BJ (cell line): ENCODE measurements around the gene ZMYM5. TPM values are rescaled to one million over a fixed set of nuclear protein-coding genes. Genes with fewer than 3 reads are reported as not detected.
"Not testable (repeated sequence)": the region's sequence is repeated elsewhere in the genome, so short reads cannot be mapped to it uniquely, and the experiment has no call there.

Experiments used
- CTCF ChIA-PET: fragments of 350-600 bp; formaldehyde crosslinking; extraction: SDS; loops from one replicate; lab custom pipeline; 2021; ENCODE audit warnings: antibody characterized with exemption, inconsistent platforms; lab: Yijun Ruan, JAX
- POLR2A ChIA-PET: fragments of 300-600 bp; sonication (Branson Sonifier 250); formaldehyde crosslinking; extraction: SDS; loops from one replicate; lab custom pipeline; 2021; ENCODE audit warnings: antibody characterized with exemption; lab: Charles Lee
- DNase-seq: peaks from one replicate; pipeline ENCODE4 v3.0.0-alpha.2; 2011; ENCODE audit warnings: low read depth
- H3K27me3 ChIP-seq: 2 replicates; pipeline ENCODE4 v1.6.0; 2011; ENCODE audit warnings: low read length; ENCODE audit not compliant: control insufficient read depth, insufficient read depth
- H3K36me3 ChIP-seq: 2 replicates; pipeline ENCODE4 v1.5.1; 2011; ENCODE audit warnings: low read length; ENCODE audit not compliant: control insufficient read depth, insufficient read depth
- H3K4me3 ChIP-seq: 2 replicates; pipeline ENCODE4 v1.5.1; 2011; ENCODE audit warnings: low read depth, mild to moderate bottlenecking, control low read depth, low read length
- polyA plus RNA-seq: library from polyadenylated mRNA; depleted of rRNA; stranded (reverse); fragments of >200 nt; gene quantifications from 2 replicates; pipeline ENCODE4 v1.2.3, GENCODE V29; 2011
- TF ChIP-seq, protein P1 (sequence below): IDR thresholded peaks from 2 replicates; pipeline ENCODE4 v1.5.1; 2011; ENCODE audit warnings: low read depth, mild to moderate bottlenecking, control low read depth, inconsistent platforms, low read length, moderate library complexity; ENCODE audit not compliant: insufficient read depth

ZMYM5 gene
- polyA plus RNA-seq, 1 experiment, result 4.6 TPM

DNA sequence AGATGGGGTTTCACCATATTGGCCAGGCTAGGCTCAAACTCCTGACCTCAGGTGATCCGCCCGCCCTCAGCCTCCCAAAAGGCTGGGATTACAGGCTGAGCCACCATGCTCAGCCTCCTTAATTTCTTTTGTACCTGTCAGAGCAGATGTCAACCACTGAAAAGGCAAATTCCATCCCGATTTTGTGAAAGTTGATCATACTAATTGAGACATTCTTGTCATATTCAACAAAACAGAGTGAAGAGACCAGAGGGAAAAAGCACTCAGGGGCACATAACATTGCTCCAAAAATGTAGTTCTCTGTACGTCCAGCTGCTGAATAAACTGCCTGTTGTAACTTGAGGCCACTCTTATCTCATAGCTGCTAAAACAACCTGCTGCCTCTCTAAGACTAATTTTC, 53.3 kb downstream of the ZMYM5 start:
- CTCF ChIA-PET, result interaction anchor here (0.6 to 0.9 kb wide), 2 partner anchors 15 to 190 kb away, joined by 3 to 6 read pairs; no protein-coding TSS in a partner anchor
- Histone ChIP-seq H3K4me3 (no peak overlapping the region), H3K27me3 (no peaks in the 10 kb centered on the region), H3K36me3 (no peaks in the 10 kb centered on the region)
- no peak for DNase-seq
- POLR2A ChIA-PET, result no interaction called here
- TF ChIP-seq, protein P1, sequence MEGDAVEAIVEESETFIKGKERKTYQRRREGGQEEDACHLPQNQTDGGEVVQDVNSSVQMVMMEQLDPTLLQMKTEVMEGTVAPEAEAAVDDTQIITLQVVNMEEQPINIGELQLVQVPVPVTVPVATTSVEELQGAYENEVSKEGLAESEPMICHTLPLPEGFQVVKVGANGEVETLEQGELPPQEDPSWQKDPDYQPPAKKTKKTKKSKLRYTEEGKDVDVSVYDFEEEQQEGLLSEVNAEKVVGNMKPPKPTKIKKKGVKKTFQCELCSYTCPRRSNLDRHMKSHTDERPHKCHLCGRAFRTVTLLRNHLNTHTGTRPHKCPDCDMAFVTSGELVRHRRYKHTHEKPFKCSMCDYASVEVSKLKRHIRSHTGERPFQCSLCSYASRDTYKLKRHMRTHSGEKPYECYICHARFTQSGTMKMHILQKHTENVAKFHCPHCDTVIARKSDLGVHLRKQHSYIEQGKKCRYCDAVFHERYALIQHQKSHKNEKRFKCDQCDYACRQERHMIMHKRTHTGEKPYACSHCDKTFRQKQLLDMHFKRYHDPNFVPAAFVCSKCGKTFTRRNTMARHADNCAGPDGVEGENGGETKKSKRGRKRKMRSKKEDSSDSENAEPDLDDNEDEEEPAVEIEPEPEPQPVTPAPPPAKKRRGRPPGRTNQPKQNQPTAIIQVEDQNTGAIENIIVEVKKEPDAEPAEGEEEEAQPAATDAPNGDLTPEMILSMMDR, result no peak

DNA sequence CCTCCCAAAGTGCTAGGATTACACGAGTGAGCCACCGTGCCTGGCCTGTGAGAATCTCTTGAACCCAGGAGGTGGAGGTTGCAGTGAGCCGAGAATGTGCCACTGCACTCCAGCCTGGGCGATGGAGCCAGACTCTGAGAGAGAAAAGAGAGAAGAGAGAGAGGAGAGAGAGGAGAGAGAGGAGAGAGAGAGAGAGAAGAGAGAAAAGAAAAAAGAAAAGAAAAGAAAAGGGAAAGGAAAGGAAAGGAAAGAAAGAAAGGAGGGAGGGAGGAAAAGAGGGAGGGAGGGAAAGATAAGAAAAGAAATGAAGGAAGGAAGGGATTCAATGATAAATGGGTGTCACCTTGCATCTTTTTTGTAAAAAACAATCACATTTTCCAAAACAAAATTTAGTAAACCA, 57.7 kb downstream of the ZMYM5 start:
- H3K27me3 ChIP-seq, result no peaks in the 10 kb centered on the region
- no peak for DNase-seq
- CTCF ChIA-PET, result interaction anchor here (1.2 kb wide), 1 partner anchor 12 kb away, joined by 3 read pairs; no protein-coding TSS in a partner anchor
- POLR2A ChIA-PET, result no interaction called here
- TF ChIP-seq, protein P1, result no peak
- no peaks in the 10 kb centered on the region for H3K36me3 ChIP-seq
- H3K4me3 ChIP-seq, result no peak overlapping the region

DNA sequence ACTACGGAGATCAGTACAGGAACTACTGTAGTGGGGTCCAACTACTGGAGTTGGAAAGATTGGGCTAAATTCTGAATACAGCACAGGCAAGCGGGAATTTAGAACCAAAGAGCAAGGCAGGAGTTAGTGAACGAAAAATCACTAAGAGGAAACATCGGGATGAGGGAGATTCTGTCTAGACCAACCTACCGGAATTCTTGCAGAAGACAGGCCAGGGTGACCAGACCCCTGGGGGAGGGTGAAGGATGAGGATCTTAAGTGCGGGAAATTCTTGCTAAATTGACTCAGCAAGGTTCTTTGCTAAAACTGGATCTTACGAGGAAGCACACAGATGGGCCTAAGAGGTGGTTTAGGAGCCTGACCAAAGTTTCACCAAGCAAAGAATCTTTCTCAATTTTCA, 67.5 kb downstream of the ZMYM5 start:
- no peaks in the 10 kb centered on the region for H3K36me3 ChIP-seq
- no peaks in the 10 kb centered on the region for H3K27me3 ChIP-seq
- no peak overlapping the region for H3K4me3 ChIP-seq
- ChIA-PET CTCF (no interaction called here), POLR2A (no interaction called here)
- TF ChIP-seq, protein P1, result no peak
- DNase-seq, result no peak

DNA sequence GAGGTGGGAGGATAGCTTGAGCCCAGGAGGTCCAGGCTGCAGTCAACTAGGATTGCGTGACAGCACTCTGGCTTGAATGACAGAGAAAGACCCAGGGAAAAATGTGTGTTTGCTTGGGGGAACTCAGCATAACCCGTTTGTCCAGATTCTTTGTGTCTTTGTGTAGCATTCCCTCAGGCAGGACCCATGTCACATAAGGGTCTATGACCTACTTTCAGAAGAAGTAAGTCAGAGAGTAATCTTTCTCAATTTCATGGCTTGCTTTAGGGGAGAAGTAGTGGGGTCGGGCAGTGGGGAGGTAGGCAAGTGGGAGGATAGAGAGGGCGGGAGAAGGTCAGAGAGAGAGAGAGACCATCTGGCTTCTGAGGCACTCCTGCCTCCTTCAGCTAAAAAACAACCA, 68.8 kb downstream of the ZMYM5 start:
- Histone ChIP-seq H3K4me3 (no peak overlapping the region), H3K36me3 (no peaks in the 10 kb centered on the region), H3K27me3 (no peaks in the 10 kb centered on the region)
- no peak for DNase-seq
- CTCF ChIA-PET, result interaction anchor here (1.1 to 1.3 kb wide), 2 partner anchors 12 to 165 kb away, joined by 3 read pairs; partner anchors contain the start of gene PSPC1
- TF ChIP-seq, protein P1, result no peak
- POLR2A ChIA-PET, result no interaction called here

DNA sequence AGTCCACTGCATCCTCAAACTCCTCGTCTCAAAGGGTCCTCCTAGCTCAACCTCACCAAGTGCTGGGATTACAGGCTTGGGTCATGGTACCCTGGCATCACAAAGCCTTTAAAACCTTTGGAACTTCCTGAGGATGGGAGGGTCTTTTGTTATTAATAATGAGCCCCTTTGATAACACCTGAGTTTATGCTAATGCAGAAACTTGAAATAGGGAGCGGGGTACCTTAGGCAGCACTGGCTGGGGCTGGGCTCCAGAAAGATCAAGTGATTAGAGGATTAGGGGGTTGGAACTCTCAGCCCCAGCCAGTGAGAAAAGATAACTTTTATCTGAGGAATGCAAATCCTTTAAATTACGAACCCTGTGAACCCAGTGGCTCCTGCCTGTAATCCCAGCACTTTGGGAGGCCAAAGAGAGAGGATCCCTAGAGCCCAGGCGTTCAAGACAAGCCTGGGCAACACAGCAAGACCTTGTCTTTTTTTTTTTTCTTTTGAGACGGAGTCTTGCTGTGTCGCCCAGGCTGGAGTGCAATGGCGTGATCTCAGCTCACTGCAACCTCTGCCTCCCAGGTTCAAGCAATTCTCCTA, 71.4 kb downstream of the ZMYM5 start:
- DNase-seq, result no peak
- ChIA-PET CTCF (interaction anchor here (0.6 kb wide), 1 partner anchor 11 kb away, joined by 3 read pairs; no protein-coding TSS in a partner anchor), POLR2A (no interaction called here)
- Histone ChIP-seq H3K27me3 (no peaks in the 10 kb centered on the region), H3K36me3 (no peaks in the 10 kb centered on the region), H3K4me3 (no peak overlapping the region)
- TF ChIP-seq, protein P1, result no peak

DNA sequence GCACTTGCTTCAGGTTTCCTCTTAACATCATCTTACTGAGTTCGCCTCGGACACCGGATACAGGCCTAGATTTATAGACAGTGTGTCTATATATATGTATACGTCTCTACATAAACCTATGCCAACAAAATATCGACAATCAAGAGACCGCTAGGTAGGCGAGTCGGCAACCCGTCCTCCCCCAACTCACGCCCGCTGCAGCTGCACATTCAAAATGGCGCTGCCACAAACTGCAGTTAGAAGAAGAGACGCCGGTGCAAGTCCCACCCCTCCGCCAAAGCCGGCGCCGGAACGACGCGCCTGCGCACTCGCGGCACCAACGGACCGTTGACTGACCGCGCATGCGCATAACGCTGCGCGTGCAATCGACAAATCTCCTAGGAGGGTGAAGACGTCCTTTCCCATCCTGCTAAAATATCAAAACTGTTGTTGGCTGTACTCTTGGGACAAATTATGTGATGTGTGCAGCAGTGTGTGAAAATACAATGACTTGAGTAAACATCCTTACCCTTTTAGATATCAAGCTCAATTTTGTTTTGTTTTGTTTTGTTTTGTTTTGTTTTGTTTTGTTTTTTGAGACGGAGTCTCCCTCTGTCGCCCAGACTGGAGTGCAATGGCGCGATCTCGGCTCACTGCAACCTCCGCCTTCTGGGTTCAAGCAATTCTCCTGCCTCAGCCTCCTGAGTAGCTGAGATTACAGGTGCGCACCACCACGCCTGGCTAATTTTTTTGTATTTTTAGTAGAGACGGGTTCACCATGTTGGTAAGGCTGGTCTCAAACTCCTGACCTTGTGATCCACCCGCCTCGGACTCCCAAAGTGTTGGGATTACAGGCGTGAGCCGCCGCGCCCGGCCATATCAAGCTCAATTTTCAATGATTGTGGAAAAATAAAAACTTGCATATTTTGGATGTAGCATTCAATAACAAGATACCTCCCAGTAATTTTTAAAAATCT, 80.4 kb downstream of the ZMYM5 start, which contains the start of gene PSPC1:
Gene PSPC1, minus strand, starts transcription at position 219 of the 956 bp plus-strand sequence. Its CDS starts 188 bp downstream, at position 31.
- H3K36me3 ChIP-seq, POLR2A ChIA-PET, H3K27me3 ChIP-seq: not testable (repeated sequence)
- peak within 1 kb of the TSS; percentile 68 for H3K4me3 ChIP-seq
- CTCF ChIA-PET, result interaction anchor here (0.9 to 1.0 kb wide), 2 partner anchors 12 to 80 kb away, joined by 3 read pairs; partner anchors contain the start of gene ZMYM5
- peak; percentile 76 for DNase-seq
